ENCODE measurements around the gene EFNA5.
"Not testable (repeated sequence)": the region's sequence is repeated elsewhere in the genome, so short reads cannot be mapped to it uniquely, and the experiment has no call there.

EFNA5 gene

GRCh38 chr5:107451028-107451427, 219.7 kb downstream of the EFNA5 start:
- DNase-seq, result no peak

- no peak for DNase-seq
These were observed 220.2 kb downstream of the EFNA5 start for GRCh38 chr5:107450531-107450930.

GRCh38 chr5:107449369-107449768, 221.4 kb downstream of the EFNA5 start:
- no peak for DNase-seq

GRCh38 chr5:107447587-107447986, 223.2 kb downstream of the EFNA5 start:
- no peak for DNase-seq

GRCh38 chr5:107446972-107447371, 223.8 kb downstream of the EFNA5 start:
- DNase-seq, result no peak

- DNase-seq, result no peak
These were observed 226.4 kb downstream of the EFNA5 start for GRCh38 chr5:107444300-107444699.

GRCh38 chr5:107443897-107444296, 226.8 kb downstream of the EFNA5 start:
- no peak for DNase-seq

- no peak for DNase-seq
These were observed 228.3 kb downstream of the EFNA5 start for GRCh38 chr5:107442452-107442851.

- DNase-seq, result no peak
These were observed 230.9 kb downstream of the EFNA5 start for GRCh38 chr5:107439832-107440231.

- no peak for DNase-seq
These were observed 232.7 kb downstream of the EFNA5 start for GRCh38 chr5:107437986-107438510.

- DNase-seq, result no peak
These were observed 233.6 kb downstream of the EFNA5 start for GRCh38 chr5:107437154-107437553.

- no peak for DNase-seq
These were observed 234.5 kb downstream of the EFNA5 start for GRCh38 chr5:107436201-107436600.

- DNase-seq, result no peak
These were observed 235.7 kb downstream of the EFNA5 start for GRCh38 chr5:107435061-107435460.

- not testable (repeated sequence) for DNase-seq
These were observed 237.1 kb downstream of the EFNA5 start for GRCh38 chr5:107433646-107434045.

- DNase-seq, result no peak
These were observed 238.7 kb downstream of the EFNA5 start for GRCh38 chr5:107431998-107432397.

- no peak for DNase-seq
These were observed 239.2 kb downstream of the EFNA5 start for GRCh38 chr5:107431536-107431935.

GRCh38 chr5:107430071-107430625, 240.6 kb downstream of the EFNA5 start:
- no peak for DNase-seq

- DNase-seq, result no peak
These were observed 242.4 kb downstream of the EFNA5 start for GRCh38 chr5:107428303-107428813.

GRCh38 chr5:107426872-107427271, 243.9 kb downstream of the EFNA5 start:
- no peak for DNase-seq

GRCh38 chr5:107426209-107426608, 244.5 kb downstream of the EFNA5 start:
- DNase-seq, result no peak

- no peak for DNase-seq
These were observed 245.2 kb downstream of the EFNA5 start for GRCh38 chr5:107425541-107426031.

- no peak for DNase-seq
These were observed 246.2 kb downstream of the EFNA5 start for GRCh38 chr5:107424491-107424890.

- no peak for DNase-seq
These were observed 248.2 kb downstream of the EFNA5 start for GRCh38 chr5:107422494-107422893.

GRCh38 chr5:107419498-107419897, 251.2 kb downstream of the EFNA5 start:
- DNase-seq, result no peak

GRCh38 chr5:107418902-107419301, 251.8 kb downstream of the EFNA5 start:
- no peak for DNase-seq

Data from SHP77 (cell line).